ENCODE measurements around the gene GOLGA8H. TPM values are rescaled to one million over a fixed set of nuclear protein-coding genes. Genes with fewer than 3 reads are reported as not detected.
"Not testable (repeated sequence)": the region's sequence is repeated elsewhere in the genome, so short reads cannot be mapped to it uniquely, and the experiment has no call there.

Gene GOLGA8H, protein sequence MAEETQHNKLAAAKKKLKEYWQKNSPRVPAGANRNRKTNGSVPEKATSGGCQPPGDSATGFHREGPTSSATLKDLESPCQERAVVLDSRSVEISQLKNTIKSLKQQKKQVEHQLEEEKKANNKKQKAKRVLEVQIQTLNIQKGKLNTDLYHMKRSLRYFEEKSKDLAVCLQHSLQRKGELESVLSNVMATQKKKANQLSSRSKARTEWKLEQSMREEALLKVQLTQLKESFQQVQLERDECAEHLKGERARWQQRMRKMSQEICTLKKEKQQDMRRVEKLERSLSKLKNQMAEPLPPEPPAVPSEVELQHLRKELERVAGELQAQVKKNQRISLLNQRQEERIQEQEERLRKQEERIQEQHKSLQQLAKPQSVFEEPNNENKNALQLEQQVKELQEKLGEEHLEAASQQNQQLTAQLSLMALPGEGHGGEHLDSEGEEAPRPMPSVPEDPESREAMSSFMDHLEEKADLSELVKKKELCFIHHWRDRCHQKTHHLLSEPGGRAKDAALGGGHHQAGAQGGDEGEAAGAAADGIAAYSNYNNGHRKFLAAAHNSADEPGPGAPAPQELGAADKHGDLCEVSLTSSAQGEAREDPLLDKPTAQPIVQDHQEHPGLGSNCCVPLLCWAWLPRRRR
- 1.0 and 1.2 TPM in 2 replicates for total RNA-seq

DNA sequence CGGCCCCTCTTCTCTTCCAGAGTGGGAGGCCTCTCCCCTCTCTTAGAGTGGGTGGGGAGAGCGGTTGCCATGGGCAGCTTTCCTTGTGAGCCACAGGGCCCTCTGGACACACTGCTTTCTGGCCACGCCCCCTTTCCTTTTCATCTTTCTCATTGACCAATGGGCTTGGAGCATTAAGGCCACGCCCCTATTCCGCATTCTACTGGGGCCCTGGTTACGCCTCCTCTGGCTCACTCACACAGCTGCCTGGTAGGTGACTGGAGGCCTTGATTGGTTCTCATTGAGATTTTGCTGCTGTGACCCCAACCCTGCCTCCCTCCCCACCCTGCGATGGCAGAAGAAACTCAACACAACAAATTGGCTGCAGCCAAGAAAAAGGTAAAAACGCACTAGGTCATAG lies at the start of gene GOLGA8H:
Gene GOLGA8H, plus strand, starts transcription at position 233 of the 400 bp plus-strand sequence. Its CDS starts 98 bp downstream, at position 331.
- DNase-seq, result not testable (repeated sequence)

DNA sequence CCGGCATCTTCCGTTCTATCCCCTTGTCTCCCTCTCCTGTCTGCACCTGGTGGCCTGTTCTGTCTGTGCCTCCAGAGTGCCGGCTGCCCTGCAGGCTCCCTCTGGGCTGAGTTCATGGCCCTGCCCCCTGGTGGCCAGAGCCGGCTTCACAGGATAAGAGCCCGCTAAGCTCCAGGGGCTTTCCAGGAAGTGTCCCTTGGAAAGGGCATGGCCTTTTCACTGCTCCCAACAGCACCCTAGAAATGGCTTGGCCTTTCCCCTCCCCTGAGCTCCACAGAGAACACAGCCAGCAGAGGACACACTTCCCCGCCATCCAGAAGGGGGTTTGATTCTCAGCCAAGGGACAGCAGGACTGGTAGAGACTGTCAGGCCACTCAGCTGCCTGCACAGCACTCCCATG lies 36.9 kb upstream of the GOLGA8H start:
- peak; percentile 0 for DNase-seq

DNA sequence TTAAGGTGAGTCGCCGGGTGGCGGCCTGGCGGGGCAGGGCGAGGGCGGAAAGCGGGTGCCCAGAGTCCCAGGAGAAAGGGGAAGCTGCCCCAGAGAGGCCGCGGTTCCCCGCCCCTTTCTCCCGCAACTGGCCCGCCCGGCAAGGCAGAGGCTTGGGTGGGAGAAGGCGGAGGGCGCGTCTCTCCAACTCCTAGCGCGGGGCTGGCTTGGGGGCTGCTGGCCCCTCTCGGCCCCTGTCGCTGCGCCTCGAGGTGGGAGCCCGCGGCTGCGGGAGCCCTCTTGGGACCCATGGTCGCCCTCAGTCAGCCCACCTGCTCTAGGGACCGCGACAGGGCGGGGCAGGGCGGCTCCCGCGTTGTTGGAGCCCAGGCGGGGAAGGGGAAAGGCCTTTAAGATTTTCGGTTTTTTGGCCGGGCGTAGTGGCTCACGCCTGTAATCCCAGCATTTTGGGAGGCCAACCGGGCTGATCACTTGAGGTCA lies 30.8 kb upstream of the GOLGA8H start:
- not testable (repeated sequence) for DNase-seq

DNA sequence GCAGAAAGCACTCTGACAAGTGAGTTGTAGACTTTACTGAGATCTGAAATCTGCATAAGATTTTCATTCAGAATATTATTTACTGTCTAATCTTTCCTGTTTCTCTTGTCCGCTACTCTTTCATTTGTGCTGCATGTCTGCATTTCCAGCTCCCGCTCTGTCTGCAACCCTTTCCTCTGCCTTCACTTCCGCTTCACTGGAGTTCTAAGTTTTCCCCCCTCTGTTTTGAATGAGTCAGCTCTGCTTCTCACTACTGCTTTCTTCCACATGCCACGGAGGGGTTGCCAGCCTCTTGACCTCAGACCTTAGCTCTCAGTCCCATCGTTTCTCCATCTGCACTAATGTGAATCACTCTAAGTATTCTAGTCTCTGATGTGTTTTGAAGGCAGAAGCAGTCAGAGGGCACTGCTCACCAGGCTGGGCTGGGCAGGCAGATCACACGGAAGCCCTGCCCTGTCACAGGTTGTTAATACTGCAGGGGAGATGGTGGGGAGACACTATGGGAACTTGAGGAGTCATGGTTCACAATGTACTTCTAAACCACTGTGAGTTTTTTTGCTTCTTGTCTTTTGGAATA lies 24.3 kb upstream of the GOLGA8H start:
- DNase-seq, result not testable (repeated sequence)

DNA sequence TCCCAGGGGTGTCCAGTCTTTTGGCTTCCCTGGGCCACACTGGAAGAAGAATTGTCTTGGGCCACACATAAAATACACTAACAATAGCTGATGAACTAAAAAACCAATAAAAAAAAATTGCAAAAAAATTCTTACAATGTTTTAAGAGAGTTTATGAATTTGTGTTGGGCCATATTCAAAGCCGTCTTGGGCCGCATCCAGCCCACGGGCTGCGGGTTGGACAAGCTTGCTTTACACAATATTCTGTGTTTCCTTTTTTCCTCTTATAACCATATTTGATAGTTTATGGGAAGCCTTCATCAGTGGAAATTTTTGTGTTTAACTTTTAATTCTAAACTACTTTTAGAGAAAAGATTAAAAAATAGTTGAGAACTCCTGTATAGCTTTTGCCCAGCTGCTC lies 23.1 kb upstream of the GOLGA8H start:
- DNase-seq, result not testable (repeated sequence)

DNA sequence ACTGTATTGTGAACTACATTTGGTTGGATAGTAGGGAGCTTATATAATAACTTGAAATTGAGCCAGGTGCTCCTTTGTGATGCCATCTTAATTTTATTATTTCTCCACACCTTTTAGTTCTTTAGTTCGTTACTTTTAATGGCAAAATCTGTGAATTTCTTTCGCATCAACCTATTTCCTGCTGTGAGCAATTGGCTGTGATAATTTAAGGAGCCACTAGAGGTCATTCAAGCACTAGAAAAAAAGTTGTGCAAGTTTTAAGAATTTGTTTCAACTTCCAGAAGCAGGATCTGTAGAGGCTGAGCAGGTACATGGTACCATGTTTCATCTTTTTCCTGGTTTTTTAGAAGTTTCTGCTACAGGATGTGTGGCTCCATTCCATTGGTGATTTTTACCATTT lies 4.9 kb upstream of the GOLGA8H start:
- DNase-seq, result not testable (repeated sequence)

DNA sequence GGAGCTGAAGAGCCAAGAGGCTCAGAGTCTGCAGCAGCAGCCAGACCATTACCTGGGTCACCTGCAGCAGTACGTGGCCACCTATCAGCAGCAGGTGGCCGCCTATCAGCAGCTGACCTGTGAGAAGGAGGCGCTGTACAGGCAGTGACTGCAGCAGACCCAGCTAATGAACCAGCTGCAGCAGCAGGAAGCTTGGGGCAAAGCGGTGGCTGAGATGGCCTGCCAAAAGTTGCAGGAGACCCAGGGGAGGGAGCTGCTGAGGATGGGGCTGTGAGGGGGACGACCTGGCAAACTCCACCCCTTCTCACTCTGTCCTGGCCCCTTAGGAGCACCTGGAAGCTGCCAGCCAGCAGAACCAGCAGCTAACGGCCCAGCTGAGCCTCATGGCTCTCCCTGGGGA lies 8.4 kb downstream of the GOLGA8H start:
- DNase-seq, result not testable (repeated sequence)

DNA sequence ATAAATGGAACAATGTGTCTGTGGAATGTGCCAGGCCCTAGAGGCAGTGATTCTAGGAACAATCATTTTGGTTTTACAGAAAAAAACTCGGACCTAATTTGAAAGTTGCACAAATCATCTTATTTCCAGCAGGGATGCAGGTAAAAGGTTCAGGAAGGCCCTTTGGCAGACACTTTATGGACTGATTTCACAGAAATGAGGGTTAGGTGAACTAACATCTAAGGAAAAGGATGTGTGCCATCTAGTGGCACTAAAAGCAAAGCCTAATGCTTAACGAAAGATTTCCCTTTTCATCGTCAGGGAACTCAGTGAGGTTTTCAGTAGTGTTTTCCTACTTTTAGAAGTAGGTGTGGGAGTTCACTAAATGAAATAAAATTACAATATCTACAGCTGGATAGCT lies 17.5 kb downstream of the GOLGA8H start:
- peak; percentile 30 for DNase-seq

DNA sequence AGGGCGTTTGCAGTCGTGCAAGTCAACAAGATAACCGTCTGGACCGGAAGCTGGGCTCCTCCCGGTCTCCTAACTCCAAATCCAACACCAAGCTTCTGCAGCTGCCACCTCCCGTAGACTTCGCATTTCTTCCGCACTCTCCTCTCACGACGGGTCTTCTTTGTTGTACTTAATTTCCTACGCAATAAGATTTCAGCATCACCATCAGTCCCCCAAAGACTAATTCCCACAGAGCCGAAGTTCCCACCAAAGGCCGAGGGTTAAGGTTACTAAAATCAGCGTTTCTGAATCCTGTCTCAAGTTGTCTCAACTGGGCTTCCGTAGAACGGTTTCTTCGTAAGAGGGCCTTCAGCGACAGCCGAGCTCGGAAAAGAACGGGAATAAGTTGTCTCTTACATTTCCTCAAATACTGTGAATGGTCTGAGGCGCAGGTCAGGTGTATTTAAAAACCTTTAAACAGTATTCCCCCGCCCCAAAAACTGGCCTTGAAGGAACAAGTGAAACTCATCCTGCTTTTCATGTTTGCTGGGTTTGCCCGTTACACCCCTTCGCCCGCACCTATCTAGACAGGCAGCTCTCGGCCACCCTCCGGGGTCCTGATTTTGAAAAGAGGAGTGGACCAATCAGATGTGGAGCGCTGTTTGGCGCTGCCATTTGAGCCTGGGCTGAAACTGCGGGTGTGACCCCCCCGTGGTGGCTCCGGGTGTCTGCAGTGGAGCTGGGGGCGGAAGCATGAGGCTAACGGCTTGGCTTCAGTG lies 21.8 kb downstream of the GOLGA8H start, which contains the start of gene ARHGAP11B:
Gene ARHGAP11B, plus strand, starts transcription at position 693 of the 758 bp plus-strand sequence.
- DNase-seq, result peak; percentile 99

DNA sequence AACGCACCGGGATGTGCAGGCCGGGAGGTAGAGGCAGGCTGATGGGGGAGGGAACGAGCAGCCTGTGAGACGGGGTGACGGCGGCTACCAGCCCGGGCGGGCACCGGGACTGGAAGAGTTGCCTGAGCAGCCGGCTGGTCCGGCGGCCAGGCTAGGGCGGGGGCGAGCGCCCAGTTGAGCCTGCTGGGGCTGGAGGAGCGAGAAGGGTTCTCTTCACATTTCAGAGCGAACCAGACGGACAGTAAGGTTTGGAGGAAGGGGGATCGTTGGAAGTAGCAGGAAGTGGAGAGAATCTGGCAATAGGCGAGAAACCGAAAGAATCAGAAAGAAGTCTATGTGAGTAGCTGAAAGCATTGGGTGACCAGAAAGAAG lies 22.4 kb downstream of the GOLGA8H start:
- peak; percentile 30 for DNase-seq

DNA sequence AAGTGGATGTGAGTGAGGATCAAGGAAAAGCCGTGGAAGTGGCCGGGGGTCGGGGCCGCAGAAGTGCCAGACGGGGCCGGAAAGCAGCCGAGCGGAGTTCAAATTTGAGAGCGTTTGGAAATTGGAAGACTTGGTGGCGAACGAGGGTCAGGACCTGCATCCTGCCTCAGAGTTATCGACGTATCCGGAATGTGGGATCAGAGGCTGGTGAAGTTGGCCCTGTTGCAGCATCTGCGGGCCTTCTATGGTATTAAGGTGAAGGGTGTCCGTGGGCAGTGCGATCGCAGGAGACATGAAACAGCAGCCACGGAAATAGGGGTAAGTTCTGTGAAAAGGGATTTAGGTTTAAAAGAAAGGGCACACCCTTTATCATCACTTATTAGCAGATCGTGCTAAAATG lies 22.8 kb downstream of the GOLGA8H start:
- DNase-seq, result peak; percentile 31

DNA sequence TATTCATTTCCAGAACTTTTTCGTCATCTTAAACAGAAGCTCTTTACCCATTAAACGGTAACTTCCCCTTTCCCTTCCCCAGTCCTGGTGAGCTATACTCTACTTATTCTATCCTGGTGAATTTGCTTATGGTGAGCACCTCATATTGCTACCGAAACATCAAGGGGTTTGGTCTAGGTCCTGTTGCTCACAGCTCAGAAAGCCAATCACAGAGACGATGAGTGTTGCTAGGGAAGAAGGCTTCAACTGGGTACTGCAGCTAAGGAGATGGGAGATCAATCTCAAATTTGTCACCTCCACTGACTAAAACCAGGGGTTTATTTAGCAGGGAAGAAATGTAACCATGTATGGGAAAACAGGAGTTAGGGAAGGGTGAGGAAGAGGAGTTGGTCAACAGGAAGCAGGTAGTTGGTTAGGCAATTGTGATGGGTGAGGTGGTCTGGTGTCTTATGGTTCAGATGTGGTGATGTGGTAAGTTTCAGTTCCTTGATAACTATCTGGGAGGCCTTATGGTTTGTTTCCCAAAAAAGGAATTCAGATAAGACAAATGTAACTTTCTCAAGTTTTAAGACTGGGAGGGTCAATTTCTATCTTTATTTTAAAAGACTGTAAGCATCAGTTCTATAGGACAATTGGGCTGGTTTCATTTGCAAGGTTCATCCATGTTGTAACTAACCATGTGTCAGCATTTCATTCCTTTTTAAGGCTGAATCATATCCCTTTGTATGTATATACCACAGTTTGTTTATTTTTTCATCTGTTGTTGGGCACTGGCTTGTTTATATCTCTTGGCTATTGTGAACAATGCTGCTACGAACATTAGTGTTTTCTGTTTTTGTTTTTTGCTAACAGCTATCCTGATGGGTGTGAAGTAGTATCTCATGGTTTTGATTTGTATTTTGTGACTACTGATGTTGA lies 46.4 kb downstream of the GOLGA8H start:
- DNase-seq, result peak; percentile 15

DNA sequence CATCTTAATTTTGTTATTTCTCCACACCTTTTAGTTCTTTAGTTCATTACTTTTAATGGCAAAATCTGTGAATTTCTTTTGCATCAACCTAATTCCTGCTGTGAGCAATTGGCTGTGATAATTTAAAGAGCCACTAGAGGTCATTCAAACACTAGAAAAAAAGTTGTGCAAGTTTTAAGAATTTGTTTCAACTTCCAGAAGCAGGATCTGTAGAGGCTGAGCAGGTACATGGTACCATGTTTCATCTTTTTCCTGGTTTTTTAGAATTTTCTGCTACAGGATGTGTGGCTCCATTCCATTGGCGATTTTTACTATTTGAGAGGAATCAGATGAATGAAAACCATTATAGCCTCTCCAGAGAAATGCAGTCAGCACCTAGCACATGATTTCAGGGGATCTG lies 57.3 kb downstream of the GOLGA8H start:
- peak; percentile 48 for DNase-seq

Other genes starting within 250 kb of the GOLGA8H start
- gene CHRFAM7A, start 210.5 kb upstream of the GOLGA8H start, total RNA-seq, result 0.51 and 1.5 TPM in 2 replicates
- gene GOLGA8R, start 189.8 kb upstream of the GOLGA8H start, total RNA-seq, result 0.37 and 1.0 TPM in 2 replicates
- 0.09 and 0.85 TPM in 2 replicates for gene GOLGA8Q, start 52.0 kb upstream of the GOLGA8H start, total RNA-seq

Measured in dermis blood vessel endothelial cell (primary cell).